ENCODE measurements around the gene PREX1.

Gene PREX1

GRCh38 chr20:48658198-48658476 is 169.7 kb downstream of the PREX1 start:
- DNase-seq (ENCODE audit: low read depth) = no peak

- peak; percentile 35 for DNase-seq (ENCODE audit: low read depth)
Measured at GRCh38 chr20:48657426-48658197, 170.2 kb downstream of the PREX1 start.

- DNase-seq (ENCODE audit: low read depth) = no peak
Measured at GRCh38 chr20:48656661-48657211, 171.1 kb downstream of the PREX1 start.

GRCh38 chr20:48656137-48656536 is 171.7 kb downstream of the PREX1 start:
- DNase-seq (ENCODE audit: low read depth) = no peak

- DNase-seq (ENCODE audit: low read depth) = no peak
Measured at GRCh38 chr20:48653706-48654051, 174.1 kb downstream of the PREX1 start.

GRCh38 chr20:48652961-48653705 is 174.7 kb downstream of the PREX1 start:
- no peak for DNase-seq (ENCODE audit: low read depth)

- DNase-seq (ENCODE audit: low read depth) = no peak
Measured at GRCh38 chr20:48651960-48652359, 175.8 kb downstream of the PREX1 start.

GRCh38 chr20:48651271-48651670 is 176.5 kb downstream of the PREX1 start:
- no peak for DNase-seq (ENCODE audit: low read depth)

- no peak for DNase-seq (ENCODE audit: low read depth)
Measured at GRCh38 chr20:48649868-48650267, 177.9 kb downstream of the PREX1 start.

- DNase-seq (ENCODE audit: low read depth) = no peak
Measured at GRCh38 chr20:48649104-48649626, 178.6 kb downstream of the PREX1 start.

GRCh38 chr20:48648482-48649051 is 179.2 kb downstream of the PREX1 start:
- DNase-seq (ENCODE audit: low read depth) = no peak

GRCh38 chr20:48647858-48648257 is 179.9 kb downstream of the PREX1 start:
- DNase-seq (ENCODE audit: low read depth) = no peak

GRCh38 chr20:48645666-48646065 is 182.1 kb downstream of the PREX1 start:
- DNase-seq (ENCODE audit: low read depth) = no peak

- no peak for DNase-seq (ENCODE audit: low read depth)
Measured at GRCh38 chr20:48644286-48644828, 183.4 kb downstream of the PREX1 start.

GRCh38 chr20:48642105-48642880 is 185.5 kb downstream of the PREX1 start:
- DNase-seq (ENCODE audit: low read depth) = no peak

- DNase-seq (ENCODE audit: low read depth) = no peak
Measured at GRCh38 chr20:48640871-48641270, 186.9 kb downstream of the PREX1 start.

GRCh38 chr20:48639899-48640298 is 187.9 kb downstream of the PREX1 start:
- no peak for DNase-seq (ENCODE audit: low read depth)

- DNase-seq (ENCODE audit: low read depth) = no peak
Measured at GRCh38 chr20:48638546-48638945, 189.3 kb downstream of the PREX1 start.

GRCh38 chr20:48637461-48637860 is 190.3 kb downstream of the PREX1 start:
- DNase-seq (ENCODE audit: low read depth) = no peak

GRCh38 chr20:48636301-48636700 is 191.5 kb downstream of the PREX1 start:
- DNase-seq (ENCODE audit: low read depth) = no peak

GRCh38 chr20:48635791-48636267 is 192.0 kb downstream of the PREX1 start:
- peak; percentile 24 for DNase-seq (ENCODE audit: low read depth)

GRCh38 chr20:48635361-48635760 is 192.4 kb downstream of the PREX1 start:
- no peak for DNase-seq (ENCODE audit: low read depth)
